ENCODE results near the gene CTTN.

DNA sequence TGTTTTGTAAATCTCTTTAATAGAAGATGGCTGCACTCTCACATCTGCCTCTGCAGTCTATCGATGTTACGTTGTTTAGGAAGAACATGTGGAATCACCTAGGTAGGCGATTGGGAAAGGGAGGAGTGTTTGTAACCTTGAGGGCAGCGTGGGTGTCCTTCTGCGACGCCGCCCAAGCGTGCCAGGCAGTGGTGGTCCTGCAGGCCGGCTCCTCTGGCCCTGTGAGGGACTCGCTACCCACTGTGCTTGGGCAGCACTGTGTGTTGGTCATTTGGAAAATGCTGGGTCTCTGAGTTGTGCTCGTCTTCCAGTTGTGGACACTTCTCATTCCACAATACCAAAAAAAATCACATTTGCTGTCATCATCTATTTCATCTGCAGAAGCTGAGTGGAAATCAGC lies 29.1 kb downstream of the CTTN start:
- TF ChIP-seq ZNF225 (CRISPR knock-in tag; IDR thresholded peaks at IDR 0.05) (no peak), ZNF235 (CRISPR knock-in tag; IDR thresholded peaks at IDR 0.05; ENCODE audit: borderline replicate concordance) (no peak), ETS1 (CRISPR knock-in tag; IDR thresholded peaks at IDR 0.05) (no peak), KLF13 (CRISPR knock-in tag; IDR thresholded peaks at IDR 0.05) (no peak), ZNF839 (CRISPR knock-in tag; IDR thresholded peaks at IDR 0.05; ENCODE audit: borderline replicate concordance) (no peak), ZBTB21 (CRISPR knock-in tag; IDR thresholded peaks at IDR 0.05) (no peak), ZNF577 (CRISPR knock-in tag; IDR thresholded peaks at IDR 0.05; ENCODE audit: borderline replicate concordance, low read depth) (no peak), NR3C1 (CRISPR knock-in tag; IDR thresholded peaks at IDR 0.05) (no peak)

Measured in HepG2 (cell line).